Esophagus squamous epithelium (tissue), 5 donors: ENCODE results near the gene SRSF3. TPM values are rescaled to one million over a fixed set of nuclear protein-coding genes. Genes with fewer than 3 reads are reported as not detected.
"Not testable (repeated sequence)": the region's sequence is repeated elsewhere in the genome, so short reads cannot be mapped to it uniquely, and the experiment has no call there.

Experiments
- DNase-seq: peaks from one replicate; lab custom pipeline; 2025; lab: John Stamatoyannopoulos, UW
- H3K27ac ChIP-seq, 4 donors: fragments of 200-600 bp; sonication (generic); one replicate each; pipeline ENCODE4 v1.5.1; 2016 to 2019; ENCODE audit warnings: mild to moderate bottlenecking in 1 of 4
- H3K27me3 ChIP-seq, 4 donors: fragments of 200-600 bp; sonication (generic); 1 replicate in 3 of 4; 2 replicates in 1 of 4; pipeline versions ENCODE4 v1.5.1 to v1.6.0; 2017 to 2021; ENCODE audit warnings: antibody characterized with exemption in 1 of 4
- H3K36me3 ChIP-seq, 3 donors: fragments of 200-600 bp; sonication (generic); one replicate each; pipeline ENCODE4 v1.5.1; 2016 to 2019
- H3K4me1 ChIP-seq, 3 donors: fragments of 200-600 bp; sonication (generic); one replicate each; pipeline ENCODE4 v1.5.1; 2017 to 2019
- H3K4me3 ChIP-seq, 4 donors: fragments of 200-600 bp; sonication (generic); 1 replicate in 3 of 4; 2 replicates in 1 of 4; pipeline ENCODE4 v1.5.1; 2016 to 2019; ENCODE audit warnings: mild to moderate bottlenecking in 2 of 4, moderate library complexity in 1 of 4
- H3K9me3 ChIP-seq, 3 donors: fragments of 200-600 bp; sonication (generic); one replicate each; pipeline ENCODE4 v1.5.1; 2016 to 2019
- CTCF ChIP-seq, 6 experiments: fragments of 450-650 bp in 4 of 6; fragments of 200-600 bp in 2 of 6; sonication (generic) in 2 of 6; IDR thresholded peaks; one replicate each; pipeline ENCODE4 v1.5.1; 2016 to 2019; ENCODE audit warnings: antibody characterized with exemption in 6 of 6, mild to moderate bottlenecking in 4 of 6, moderate library complexity in 4 of 6
- POLR2A ChIP-seq, 4 donors: fragments of 450-650 bp; IDR thresholded peaks; one replicate each; pipeline ENCODE4 v1.6.1; 2017; ENCODE audit warnings: antibody characterized with exemption in 4 of 4, mild to moderate bottlenecking in 4 of 4, moderate library complexity in 3 of 4
- WGBS, 2 donors: methylation state at CpG; one replicate each; pipeline ENCODE4 v1.1.5; 2018; 5-methylcytosine and 5-hydroxymethylcytosine counted together
- intact Hi-C: fragments of 100-400 bp; cut with DNase I; formaldehyde crosslinking; loops from one replicate; pipeline ENCODE4 v1.15.0; 2022
- total RNA-seq, 4 donors: library from RNA; depleted of rRNA; stranded (reverse); fragments of >200 nt; gene quantifications; one replicate each; pipeline ENCODE4 v1.1.0, GENCODE V29; 2016
- donor health status: DM: yes; HTN: yes; CAD: no.

SRSF3 gene
- total RNA-seq, 4 donors from 2014 or later = 111 to 213 (median 185) TPM

DNA sequence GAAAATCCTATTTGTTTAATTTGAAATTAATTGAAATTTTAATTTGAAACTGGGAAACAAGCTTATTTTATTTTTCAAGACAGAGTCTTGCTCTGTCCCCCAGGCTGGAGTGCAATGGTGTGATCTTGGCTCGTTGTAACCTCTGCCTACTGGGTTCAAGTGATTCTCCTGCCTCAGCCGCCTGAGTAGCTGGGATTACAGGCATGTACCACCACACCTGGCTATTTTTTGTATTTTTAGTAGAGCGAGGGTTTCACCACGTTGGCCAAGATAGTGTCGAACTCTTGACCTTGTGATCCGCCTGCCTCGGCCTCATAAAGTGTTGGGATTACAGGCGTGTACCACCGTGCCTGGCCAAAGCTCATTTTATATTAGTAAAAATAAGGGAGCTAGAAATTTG lies 4.2 kb downstream of the SRSF3 start:
- Histone ChIP-seq H3K27ac (peak overlapping the region; percentile 7 to 100 (median 70)), H3K36me3 (peaks cover 19 to 69% (median 42%) of the 10 kb centered on the region in 3 donors)
- WGBS, 2 donors = 13 to 16% methylated on average over 8 to 9 of the region's 9 CpGs

DNA sequence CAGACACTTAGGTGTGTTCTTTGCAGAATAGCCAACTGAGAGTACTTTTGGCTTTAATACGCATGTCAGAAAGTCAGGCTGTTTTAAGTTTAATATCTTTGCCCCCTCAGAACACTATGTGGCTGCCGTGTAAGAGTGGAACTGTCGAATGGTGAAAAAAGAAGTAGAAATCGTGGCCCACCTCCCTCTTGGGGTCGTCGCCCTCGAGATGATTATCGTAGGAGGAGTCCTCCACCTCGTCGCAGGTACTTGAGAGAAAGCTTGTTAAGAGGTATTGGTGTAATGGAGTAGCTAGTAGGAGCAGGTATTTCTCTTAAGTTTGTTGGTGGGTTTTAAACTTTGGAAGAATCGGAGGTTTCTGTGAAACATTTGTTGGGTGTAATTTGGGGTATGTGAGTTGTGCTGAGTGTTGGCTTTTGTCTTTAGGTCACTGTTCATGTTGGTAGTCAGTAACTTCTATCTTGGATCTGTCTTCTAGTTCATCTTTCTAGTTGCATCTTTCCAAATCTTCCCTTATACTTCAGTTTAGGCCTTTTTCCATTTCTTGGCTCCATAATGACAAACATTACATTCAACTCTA lies 4.7 kb downstream of the SRSF3 start:
- 41 to 45% methylated on average over 11 of the region's 11 CpGs for WGBS, 2 donors
- TF ChIP-seq POLR2A (IDR thresholded peaks at IDR 0.05) (no peak), CTCF (IDR thresholded peaks at IDR 0.05) (no peak)
- DNase-seq = no peak
- intact Hi-C loops = loop anchor here (10.0 kb wide), 1 partner anchor 54 kb away; the partner anchor contains the start of gene STK38
- H3K4me1 ChIP-seq = peaks cover 15 to 76% (median 63%) of the 10 kb centered on the region in 3 donors
- H3K9me3 ChIP-seq = no peaks in the 10 kb centered on the region
- peak overlapping the region; percentile 61 to 96 (median 88) for H3K4me3 ChIP-seq
- no peaks in the 10 kb centered on the region for H3K27me3 ChIP-seq
- H3K36me3 ChIP-seq = peaks cover 19 to 74% (median 47%) of the 10 kb centered on the region in 3 donors
- H3K27ac ChIP-seq = peak overlapping the region; percentile 7 to 100 (median 70)

More for the DNA sequence above, 4.2 kb downstream of the SRSF3 start:
- Histone ChIP-seq H3K4me1 (peaks cover 15 to 76% (median 59%) of the 10 kb centered on the region in 3 donors), H3K9me3 (no peaks in the 10 kb centered on the region), H3K4me3 (peak overlapping the region; percentile 61 to 96 (median 88)), H3K27me3 (no peaks in the 10 kb centered on the region)
- DNase-seq = no peak
- intact Hi-C loops = loop anchor here (10.0 kb wide), 1 partner anchor 54 kb away; the partner anchor contains the start of gene STK38
- TF ChIP-seq POLR2A (IDR thresholded peaks at IDR 0.05) (no peak), CTCF (IDR thresholded peaks at IDR 0.05) (no peak)

DNA sequence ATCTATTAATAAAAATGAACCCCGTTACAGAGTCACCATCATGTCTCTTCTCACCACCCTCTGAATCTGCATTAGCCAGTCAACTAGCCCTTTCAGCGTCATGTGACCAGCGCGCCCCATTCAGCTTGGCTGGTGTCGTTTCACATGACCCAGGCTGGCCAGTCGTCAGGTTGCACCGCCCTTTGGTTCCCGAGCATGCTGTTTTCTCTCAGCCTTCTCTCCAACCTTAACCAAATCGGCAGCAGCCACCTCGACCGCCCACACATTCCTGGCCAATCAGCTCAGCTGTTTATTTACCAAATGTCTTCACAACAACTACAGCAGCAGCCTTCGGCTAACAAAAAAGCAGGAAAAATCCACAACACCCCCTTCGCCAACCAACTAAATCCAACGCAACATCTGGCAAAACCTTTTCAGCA lies 5.6 kb downstream of the SRSF3 start:
- Histone ChIP-seq H3K4me1 (peaks cover 17 to 84% (median 63%) of the 10 kb centered on the region in 3 donors), H3K4me3 (peak overlapping the region in 3 of 4 donors; percentile 4 to 91 (median 85)), H3K27ac (peak overlapping the region; percentile 10 to 64 (median 25)), H3K27me3 (no peaks in the 10 kb centered on the region), H3K36me3 (peaks cover 19 to 84% (median 56%) of the 10 kb centered on the region in 3 donors), H3K9me3 (no peaks in the 10 kb centered on the region)
- no peak for DNase-seq
- no peak for TF ChIP-seq CTCF (IDR thresholded peaks at IDR 0.05)
- no peak for TF ChIP-seq POLR2A (IDR thresholded peaks at IDR 0.05)
- intact Hi-C loops = loop anchor here (10.0 kb wide), 2 partner anchors 55 to 155 kb away; partner anchors contain the start of genes KCTD20, PXT1 and STK38
- 41 to 42% methylated on average over 14 of the region's 14 CpGs for WGBS, 2 donors

- Histone ChIP-seq H3K36me3 (peaks cover 25 to 92% (median 65%) of the 10 kb centered on the region in 3 donors), H3K27ac (peak overlapping the region in 2 of 4 donors; percentile 48 to 64), H3K4me1 (peaks cover 25 to 93% (median 71%) of the 10 kb centered on the region in 3 donors), H3K9me3 (no peaks in the 10 kb centered on the region), H3K27me3 (no peaks in the 10 kb centered on the region), H3K4me3 (peak overlapping the region in 3 of 4 donors; percentile 4 to 91 (median 85))
- TF ChIP-seq CTCF (IDR thresholded peaks at IDR 0.05) (no peak), POLR2A (IDR thresholded peaks at IDR 0.05) (no peak)
- 53 to 58% methylated on average over 4 to 5 of the region's 6 CpGs for WGBS, 2 donors
- intact Hi-C loops = loop anchor here (10.0 kb wide), 1 partner anchor 156 kb away; the partner anchor contains the start of genes KCTD20 and PXT1
- no peak for DNase-seq
These were observed 6.5 kb downstream of the SRSF3 start for GRCh38 chr6:36600564-36601146.

GRCh38 chr6:36601818-36602217 lies 7.7 kb downstream of the SRSF3 start:
- DNase-seq, H3K4me3 ChIP-seq, H3K9me3 ChIP-seq, H3K27me3 ChIP-seq: not testable (repeated sequence)
- H3K4me1 ChIP-seq = peaks cover 25 to 100% (median 77%) of the 10 kb centered on the region in 3 donors
- intact Hi-C loops = loop anchor here (10.0 kb wide), 1 partner anchor 157 kb away; the partner anchor contains the start of genes KCTD20 and PXT1
- peak overlapping the region in 1 of 4 donors; percentile 48 for H3K27ac ChIP-seq
- H3K36me3 ChIP-seq = peaks cover 21 to 100% (median 67%) of the 10 kb centered on the region in 3 donors
- 39 to 44% methylated on average over 3 of the region's 3 CpGs for WGBS, 2 donors
